B cell (primary cell): ENCODE measurements around the gene PREP.

Source experiments
- CTCF ChIP-seq: fragments of 200-600 bp; IDR thresholded peaks from one replicate; pipeline ENCODE4 v1.8.0; 2022; ENCODE audit warnings: antibody characterized with exemption, mild to moderate bottlenecking
- EZH2 ChIP-seq: IDR thresholded peaks from 2 replicates; pipeline ENCODE4 v1.6.1; 2012; ENCODE audit warnings: borderline replicate concordance, low read depth, mild to moderate bottlenecking, moderate library complexity, low read length; ENCODE audit not compliant: insufficient read depth, poor library complexity, severe bottlenecking

- TF ChIP-seq CTCF (no peak), EZH2 (no peak)
These were observed 14.5 kb downstream of the PREP start for GRCh38 chr6:105388392-105388791.
